HG02981 (cell line): Measurements from ENCODE around the gene CENATAC.
"Not testable (repeated sequence)": the region's sequence is repeated elsewhere in the genome, so short reads cannot be mapped to it uniquely, and the experiment has no call there.

Experiments used
- ATAC-seq: cut with Tn5 transposase; IDR thresholded peaks from one replicate; pipeline ENCODE4 v1.9.1; 2021; ENCODE audit warnings: mild to moderate bottlenecking, moderate library complexity; ENCODE audit not compliant: unreplicated experiment

Gene CENATAC

DNA sequence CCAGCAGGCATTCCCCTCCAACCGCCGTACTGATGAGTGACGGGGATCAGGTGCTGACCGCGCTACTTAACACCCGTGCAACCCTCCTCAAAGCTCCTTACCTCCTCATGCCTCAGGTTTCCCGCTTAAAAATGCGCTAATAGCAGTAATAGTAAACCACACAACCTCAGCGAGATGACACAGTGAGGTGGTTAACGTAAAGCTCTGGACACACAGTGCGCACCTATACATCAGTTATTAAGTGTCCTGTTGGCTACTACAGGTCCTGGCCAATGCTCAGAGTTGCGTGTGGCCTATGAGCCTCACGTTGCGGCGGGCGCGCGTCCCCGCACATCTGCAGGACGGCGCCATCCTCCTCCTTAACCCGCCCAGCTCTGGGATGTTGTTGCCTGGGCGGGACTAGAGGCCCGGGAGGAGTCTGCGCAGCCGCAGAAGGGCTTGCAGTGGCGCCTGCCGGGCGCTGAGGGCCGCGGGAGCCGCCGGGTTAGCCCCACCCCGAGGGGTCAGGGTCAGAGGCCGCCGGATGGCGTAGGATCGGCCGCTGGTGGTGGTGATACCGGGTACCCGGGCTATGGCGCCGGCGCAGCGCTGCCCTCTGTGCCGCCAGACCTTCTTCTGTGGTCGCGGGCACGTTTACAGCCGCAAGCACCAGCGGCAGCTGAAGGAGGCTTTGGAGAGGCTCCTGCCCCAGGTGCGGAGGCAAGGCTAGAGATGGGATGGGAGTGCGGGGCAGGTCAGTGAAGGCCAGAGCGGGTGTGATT is at the start of gene CENATAC:
TSS of gene CENATAC (plus strand) at position 512 of the 761 bp plus-strand sequence. CDS start at position 572, 60 bp downstream.
- ATAC-seq = peak; percentile 85

GRCh38 chr11:118953265-118953664 is 44.7 kb upstream of the CENATAC start:
- ATAC-seq = no peak

DNA sequence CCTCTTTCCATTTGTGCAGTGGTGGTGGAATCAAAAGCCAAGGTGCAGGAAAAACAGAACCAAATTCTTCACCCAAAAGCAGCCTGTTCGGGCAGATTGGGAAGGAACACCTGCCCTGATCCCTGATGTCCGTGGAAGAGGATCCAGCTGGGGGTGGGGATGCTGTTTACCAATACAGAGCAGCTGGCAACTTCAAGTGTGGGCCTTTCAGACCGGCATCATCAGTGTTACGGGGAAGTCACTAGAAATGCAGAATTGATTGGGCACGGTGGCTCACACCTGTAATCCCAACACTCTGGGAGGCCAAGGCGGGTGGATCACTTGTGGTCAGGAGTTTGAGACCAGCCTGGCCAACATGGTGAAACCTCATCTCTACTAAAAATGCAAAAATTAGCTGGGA is 44.0 kb upstream of the CENATAC start:
- ATAC-seq = not testable (repeated sequence)

GRCh38 chr11:118956094-118956846 is 41.7 kb upstream of the CENATAC start, which contains the start of gene UPK2:
TSS of gene UPK2 (plus strand) at chr11:118956298. CDS start at chr11:118956351, 53 bp downstream.
- ATAC-seq = peak; percentile 68

GRCh38 chr11:118956847-118957469 is 41.0 kb upstream of the CENATAC start:
- no peak for ATAC-seq

DNA sequence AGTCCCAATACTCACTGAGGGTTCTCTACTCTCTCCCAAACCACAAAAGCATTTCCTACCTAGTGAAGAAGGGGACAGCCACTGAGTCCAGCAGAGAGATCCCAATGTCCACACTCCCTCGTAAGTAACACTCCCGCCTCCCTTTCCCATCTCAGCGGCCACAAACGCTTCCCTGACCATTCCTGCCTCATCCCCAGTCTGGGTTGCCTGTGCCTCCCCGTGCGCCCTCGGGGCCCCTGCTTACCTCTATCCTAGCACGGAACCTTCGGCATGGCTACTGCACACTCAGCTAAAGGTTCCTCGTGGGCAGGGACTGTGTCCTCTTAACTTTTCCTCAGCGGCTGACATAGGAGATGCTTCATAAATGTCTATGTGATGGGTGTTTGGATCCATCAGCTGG is 40.4 kb upstream of the CENATAC start:
- no peak for ATAC-seq

GRCh38 chr11:118957968-118958367 is 40.0 kb upstream of the CENATAC start:
- ATAC-seq = no peak

DNA sequence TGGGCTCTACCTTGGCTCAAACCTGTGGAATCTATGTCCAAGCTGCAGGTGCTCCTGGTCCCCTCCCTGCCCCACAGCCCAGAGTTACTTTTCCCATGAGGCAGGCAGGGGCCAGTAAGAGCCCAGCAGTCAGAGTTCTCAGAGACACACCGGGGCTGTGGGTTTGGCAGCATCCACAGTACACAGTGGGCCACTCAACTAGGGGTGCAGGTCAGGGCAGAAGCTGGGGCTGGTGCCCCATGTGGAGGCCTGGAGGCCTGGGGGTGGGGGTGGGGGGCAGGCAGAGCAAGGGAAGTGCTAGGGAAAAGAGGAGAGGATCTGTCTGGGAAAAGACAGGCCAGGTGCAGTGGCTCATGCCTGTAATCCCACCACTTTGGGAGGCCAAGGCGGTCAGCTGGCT is 39.4 kb upstream of the CENATAC start:
- no peak for ATAC-seq

- ATAC-seq = no peak
Observed at GRCh38 chr11:118961189-118961588, 36.7 kb upstream of the CENATAC start.

GRCh38 chr11:118961591-118961990 is 36.3 kb upstream of the CENATAC start:
- ATAC-seq = no peak

GRCh38 chr11:118969508-118969907 is 28.4 kb upstream of the CENATAC start:
- ATAC-seq = not testable (repeated sequence)

DNA sequence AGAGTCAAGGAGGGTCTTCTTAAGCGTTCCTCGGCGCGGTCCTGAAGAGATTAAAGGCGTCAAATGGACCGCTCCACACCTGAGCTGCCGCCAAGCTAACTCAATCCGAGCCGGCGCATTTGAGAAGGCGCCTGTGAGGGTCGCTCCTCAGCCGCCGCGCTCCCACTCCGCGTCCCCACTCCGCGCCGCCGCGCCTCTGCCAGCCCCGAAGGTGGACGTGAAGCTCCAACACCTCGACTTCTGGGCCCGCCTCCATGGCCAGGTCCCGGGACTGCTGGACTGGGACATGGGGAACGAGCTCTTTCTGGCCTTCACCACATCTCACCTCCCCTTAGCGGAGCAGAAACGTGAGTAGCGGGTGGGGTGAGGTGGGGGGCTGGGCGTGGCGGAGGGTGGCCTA is 26.3 kb upstream of the CENATAC start, which contains the start of gene FOXR1:
TSS of gene FOXR1 (plus strand) at position 116 of the 400 bp plus-strand sequence. CDS start at position 287, 171 bp downstream.
- ATAC-seq = no peak

DNA sequence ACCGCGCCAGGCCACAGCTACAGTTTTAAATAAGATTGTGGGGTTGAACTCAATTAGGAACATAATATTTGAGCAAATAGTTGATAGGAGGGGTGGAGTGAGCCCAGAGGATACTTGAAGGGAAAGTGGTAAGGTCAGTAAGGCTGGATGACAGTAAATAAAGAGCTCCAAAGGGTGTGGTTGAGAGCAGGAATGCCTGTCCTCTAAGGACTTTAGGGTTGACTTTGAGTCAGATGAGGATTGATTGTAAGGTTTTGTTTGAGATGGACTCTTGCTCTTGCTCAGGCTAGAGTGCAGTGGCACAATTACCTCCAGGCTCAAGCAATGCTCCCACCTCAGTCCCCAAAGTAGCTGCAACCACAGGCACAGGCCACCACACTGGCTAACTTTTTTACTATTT is 24.0 kb upstream of the CENATAC start:
- no peak for ATAC-seq

DNA sequence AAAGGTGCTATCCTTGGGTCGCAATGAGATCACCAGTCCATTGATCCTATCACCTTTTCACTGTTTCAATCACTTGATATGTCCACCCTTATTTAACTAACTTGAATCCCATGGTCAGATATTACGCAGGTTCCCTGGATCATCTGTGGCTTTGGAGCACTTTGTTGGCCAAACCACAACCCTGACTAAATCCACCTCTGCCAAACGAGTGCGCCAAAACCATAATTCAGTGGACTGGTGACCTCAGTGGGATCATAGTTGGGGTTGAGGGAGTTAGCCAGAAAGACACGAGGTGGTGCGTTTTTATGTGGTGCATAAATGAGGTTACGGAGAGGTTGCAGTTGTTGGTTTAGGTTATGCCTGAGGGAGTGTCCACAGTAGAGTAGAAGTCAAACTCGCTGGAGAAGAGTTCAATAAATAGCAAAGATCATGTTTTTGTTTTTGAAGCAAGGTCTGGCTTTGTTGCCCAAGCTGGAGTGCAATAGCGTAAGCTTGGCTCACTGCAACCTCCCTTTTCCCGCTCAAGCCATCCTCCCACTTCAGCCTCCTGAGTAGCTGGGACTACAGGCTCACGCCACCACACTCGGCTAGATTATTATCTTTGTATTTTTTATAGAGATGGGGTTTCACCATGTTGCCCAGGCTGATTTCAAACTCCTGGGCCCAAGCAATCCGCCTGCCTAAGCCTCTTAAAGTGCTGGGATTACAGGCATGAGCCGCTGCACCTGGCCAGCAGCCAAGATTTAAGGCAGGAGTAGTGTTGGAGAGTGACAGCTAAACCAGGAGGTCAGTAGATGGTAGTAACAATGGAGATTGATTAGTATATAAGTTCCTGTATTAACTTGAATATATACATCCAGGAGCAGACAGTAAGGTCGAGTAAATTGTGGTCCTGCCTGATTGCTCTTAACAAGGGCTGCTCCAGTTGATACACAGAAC is 21.9 kb upstream of the CENATAC start:
- no peak for ATAC-seq

GRCh38 chr11:118979434-118979833 is 18.5 kb upstream of the CENATAC start:
- no peak for ATAC-seq

GRCh38 chr11:118980191-118980881 is 17.6 kb upstream of the CENATAC start:
- ATAC-seq = no peak

GRCh38 chr11:118984337-118984736 is 13.6 kb upstream of the CENATAC start:
- ATAC-seq = not testable (repeated sequence)

DNA sequence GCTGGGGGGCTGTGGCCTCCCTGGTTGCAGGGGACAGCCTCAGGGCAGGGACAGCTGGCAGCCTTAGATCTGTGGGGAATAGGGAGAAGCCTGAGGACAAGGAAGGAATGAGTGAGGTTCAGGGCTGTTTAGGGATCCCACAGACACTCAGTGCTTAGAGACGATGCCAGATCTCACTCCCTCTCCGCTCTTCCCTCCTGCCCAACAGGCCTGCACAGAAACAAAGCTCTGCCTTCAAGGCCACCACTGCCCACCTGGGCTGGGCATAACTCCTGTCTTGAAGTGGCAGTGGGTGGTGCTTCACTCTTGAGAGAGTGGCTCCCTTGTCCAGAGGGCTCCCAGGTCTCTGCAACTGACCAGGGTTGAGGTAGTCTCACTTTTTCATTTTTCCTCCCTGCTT is 13.1 kb upstream of the CENATAC start:
- ATAC-seq = no peak

- ATAC-seq = no peak
Observed at GRCh38 chr11:118988280-118988679, 9.7 kb upstream of the CENATAC start.
